ENCODE data around the gene UBE4B. TPM values are rescaled to one million over a fixed set of nuclear protein-coding genes. Genes with fewer than 3 reads are reported as not detected.

Gene UBE4B
- total and polyA plus RNA-seq, 4 donors: 7.5 to 25.5 (median 16.6) TPM

DNA sequence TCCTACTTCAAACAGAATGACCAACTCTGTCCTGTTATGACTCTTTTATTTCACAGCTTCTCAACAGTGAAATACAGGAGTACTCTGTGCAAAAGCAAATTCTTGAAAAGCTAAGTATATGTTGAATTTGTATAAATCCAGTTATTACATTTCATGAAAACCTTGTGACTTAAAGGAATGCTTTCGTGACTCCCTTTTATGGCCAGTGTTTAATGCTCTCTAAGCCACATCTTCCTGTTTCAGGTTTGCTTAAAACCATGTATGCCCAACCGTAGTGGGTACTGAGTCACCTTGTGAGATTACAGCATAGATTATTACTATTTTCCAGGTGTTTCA is 137.4 kb downstream of the UBE4B start:
- TF ChIP-seq HNF4A (conservative IDR thresholded peaks at IDR 0.05) (no peak), RAD21 (IDR thresholded peaks at IDR 0.05) (no peak), SP1 (IDR thresholded peaks at IDR 0.05) (no peak), RXRA (IDR thresholded peaks at IDR 0.05) (no peak), FOXA1 (IDR thresholded peaks at IDR 0.05) (no peak), YY1 (IDR thresholded peaks at IDR 0.05) (no peak), NR2F2 (IDR thresholded peaks at IDR 0.05) (no peak), EGR1 (IDR thresholded peaks at IDR 0.05; ENCODE audit: low read depth in 2 of 2) (no peak), FOXA2 (IDR thresholded peaks at IDR 0.05) (no peak), TAF1 (conservative IDR thresholded peaks at IDR 0.05) (no peak), HNF4G (IDR thresholded peaks at IDR 0.05) (no peak), JUND (IDR thresholded peaks at IDR 0.05) (no peak), GABPA (IDR thresholded peaks at IDR 0.05 in 1 of 2, conservative IDR thresholded peaks at IDR 0.05 in 1 of 2) (no peak)
- TF ChIP-seq, protein P1, sequence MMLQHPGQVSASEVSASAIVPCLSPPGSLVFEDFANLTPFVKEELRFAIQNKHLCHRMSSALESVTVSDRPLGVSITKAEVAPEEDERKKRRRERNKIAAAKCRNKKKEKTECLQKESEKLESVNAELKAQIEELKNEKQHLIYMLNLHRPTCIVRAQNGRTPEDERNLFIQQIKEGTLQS (IDR thresholded peaks at IDR 0.05): no peak
- TF ChIP-seq, protein P2, sequence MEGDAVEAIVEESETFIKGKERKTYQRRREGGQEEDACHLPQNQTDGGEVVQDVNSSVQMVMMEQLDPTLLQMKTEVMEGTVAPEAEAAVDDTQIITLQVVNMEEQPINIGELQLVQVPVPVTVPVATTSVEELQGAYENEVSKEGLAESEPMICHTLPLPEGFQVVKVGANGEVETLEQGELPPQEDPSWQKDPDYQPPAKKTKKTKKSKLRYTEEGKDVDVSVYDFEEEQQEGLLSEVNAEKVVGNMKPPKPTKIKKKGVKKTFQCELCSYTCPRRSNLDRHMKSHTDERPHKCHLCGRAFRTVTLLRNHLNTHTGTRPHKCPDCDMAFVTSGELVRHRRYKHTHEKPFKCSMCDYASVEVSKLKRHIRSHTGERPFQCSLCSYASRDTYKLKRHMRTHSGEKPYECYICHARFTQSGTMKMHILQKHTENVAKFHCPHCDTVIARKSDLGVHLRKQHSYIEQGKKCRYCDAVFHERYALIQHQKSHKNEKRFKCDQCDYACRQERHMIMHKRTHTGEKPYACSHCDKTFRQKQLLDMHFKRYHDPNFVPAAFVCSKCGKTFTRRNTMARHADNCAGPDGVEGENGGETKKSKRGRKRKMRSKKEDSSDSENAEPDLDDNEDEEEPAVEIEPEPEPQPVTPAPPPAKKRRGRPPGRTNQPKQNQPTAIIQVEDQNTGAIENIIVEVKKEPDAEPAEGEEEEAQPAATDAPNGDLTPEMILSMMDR (IDR thresholded peaks at IDR 0.05; ENCODE audit: low read depth, low read length, missing input control): no peak
- TF ChIP-seq, protein P3, sequence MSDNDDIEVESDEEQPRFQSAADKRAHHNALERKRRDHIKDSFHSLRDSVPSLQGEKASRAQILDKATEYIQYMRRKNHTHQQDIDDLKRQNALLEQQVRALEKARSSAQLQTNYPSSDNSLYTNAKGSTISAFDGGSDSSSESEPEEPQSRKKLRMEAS (IDR thresholded peaks at IDR 0.05): no peak
- TF ChIP-seq, protein P4, sequence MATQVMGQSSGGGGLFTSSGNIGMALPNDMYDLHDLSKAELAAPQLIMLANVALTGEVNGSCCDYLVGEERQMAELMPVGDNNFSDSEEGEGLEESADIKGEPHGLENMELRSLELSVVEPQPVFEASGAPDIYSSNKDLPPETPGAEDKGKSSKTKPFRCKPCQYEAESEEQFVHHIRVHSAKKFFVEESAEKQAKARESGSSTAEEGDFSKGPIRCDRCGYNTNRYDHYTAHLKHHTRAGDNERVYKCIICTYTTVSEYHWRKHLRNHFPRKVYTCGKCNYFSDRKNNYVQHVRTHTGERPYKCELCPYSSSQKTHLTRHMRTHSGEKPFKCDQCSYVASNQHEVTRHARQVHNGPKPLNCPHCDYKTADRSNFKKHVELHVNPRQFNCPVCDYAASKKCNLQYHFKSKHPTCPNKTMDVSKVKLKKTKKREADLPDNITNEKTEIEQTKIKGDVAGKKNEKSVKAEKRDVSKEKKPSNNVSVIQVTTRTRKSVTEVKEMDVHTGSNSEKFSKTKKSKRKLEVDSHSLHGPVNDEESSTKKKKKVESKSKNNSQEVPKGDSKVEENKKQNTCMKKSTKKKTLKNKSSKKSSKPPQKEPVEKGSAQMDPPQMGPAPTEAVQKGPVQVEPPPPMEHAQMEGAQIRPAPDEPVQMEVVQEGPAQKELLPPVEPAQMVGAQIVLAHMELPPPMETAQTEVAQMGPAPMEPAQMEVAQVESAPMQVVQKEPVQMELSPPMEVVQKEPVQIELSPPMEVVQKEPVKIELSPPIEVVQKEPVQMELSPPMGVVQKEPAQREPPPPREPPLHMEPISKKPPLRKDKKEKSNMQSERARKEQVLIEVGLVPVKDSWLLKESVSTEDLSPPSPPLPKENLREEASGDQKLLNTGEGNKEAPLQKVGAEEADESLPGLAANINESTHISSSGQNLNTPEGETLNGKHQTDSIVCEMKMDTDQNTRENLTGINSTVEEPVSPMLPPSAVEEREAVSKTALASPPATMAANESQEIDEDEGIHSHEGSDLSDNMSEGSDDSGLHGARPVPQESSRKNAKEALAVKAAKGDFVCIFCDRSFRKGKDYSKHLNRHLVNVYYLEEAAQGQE (IDR thresholded peaks at IDR 0.05): no peak
- TF ChIP-seq, protein P5, sequence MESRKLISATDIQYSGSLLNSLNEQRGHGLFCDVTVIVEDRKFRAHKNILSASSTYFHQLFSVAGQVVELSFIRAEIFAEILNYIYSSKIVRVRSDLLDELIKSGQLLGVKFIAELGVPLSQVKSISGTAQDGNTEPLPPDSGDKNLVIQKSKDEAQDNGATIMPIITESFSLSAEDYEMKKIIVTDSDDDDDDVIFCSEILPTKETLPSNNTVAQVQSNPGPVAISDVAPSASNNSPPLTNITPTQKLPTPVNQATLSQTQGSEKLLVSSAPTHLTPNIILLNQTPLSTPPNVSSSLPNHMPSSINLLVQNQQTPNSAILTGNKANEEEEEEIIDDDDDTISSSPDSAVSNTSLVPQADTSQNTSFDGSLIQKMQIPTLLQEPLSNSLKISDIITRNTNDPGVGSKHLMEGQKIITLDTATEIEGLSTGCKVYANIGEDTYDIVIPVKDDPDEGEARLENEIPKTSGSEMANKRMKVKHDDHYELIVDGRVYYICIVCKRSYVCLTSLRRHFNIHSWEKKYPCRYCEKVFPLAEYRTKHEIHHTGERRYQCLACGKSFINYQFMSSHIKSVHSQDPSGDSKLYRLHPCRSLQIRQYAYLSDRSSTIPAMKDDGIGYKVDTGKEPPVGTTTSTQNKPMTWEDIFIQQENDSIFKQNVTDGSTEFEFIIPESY (IDR thresholded peaks at IDR 0.05): no peak
- no peaks in the 10 kb centered on the region for H3K27me3 ChIP-seq (ENCODE audit: control insufficient read depth in 4 of 4, insufficient read depth in 4 of 4, low read length in 3 of 4)
- H3K9ac ChIP-seq (ENCODE audit: low read depth in 1 of 2, low read length in 2 of 2): no peak overlapping the region
- H3K4me1 ChIP-seq (ENCODE audit: control insufficient read depth in 4 of 4, insufficient read depth in 4 of 4, low read length in 3 of 4): no peaks in the 10 kb centered on the region
- no peaks in the 10 kb centered on the region for H3K9me3 ChIP-seq (ENCODE audit: control insufficient read depth in 4 of 4, low read length in 3 of 4)
- WGBS: 82% methylated on average over 2 of the region's 2 CpGs
- H3K4me3 ChIP-seq (ENCODE audit: low read depth in 1 of 3, low read length in 3 of 3): no peak overlapping the region
- no peak overlapping the region for H3K27ac ChIP-seq (ENCODE audit: low read depth in 1 of 2, low read length in 2 of 2)
- DNase-seq (ENCODE audit: low spot score): no peak
- peaks cover 11 to 41% (median 27%) of the 10 kb centered on the region in 4 donors for H3K36me3 ChIP-seq (ENCODE audit: control insufficient read depth in 4 of 4, insufficient read depth in 3 of 4, low read depth in 1 of 4, low read length in 3 of 4)
